Peyer's patch (tissue), 4 donors: ENCODE data around the gene HOXA5. TPM values are rescaled to one million over a fixed set of nuclear protein-coding genes. Genes with fewer than 3 reads are reported as not detected.

Experiments used
- DNase-seq, 3 donors: peaks; one replicate each; pipeline ENCODE4 v3.0.0-alpha.2; 2017 to 2019
- H3K27ac ChIP-seq, 4 donors: fragments of 200-600 bp; sonication (generic); one replicate each; pipeline ENCODE4 v1.5.1; 2016 to 2019
- H3K27me3 ChIP-seq, 2 donors: fragments of 200-600 bp; sonication (generic); one replicate each; pipeline ENCODE4 v1.5.1; 2019
- H3K36me3 ChIP-seq, 3 donors: fragments of 200-600 bp; sonication (generic); one replicate each; pipeline ENCODE4 v1.5.1; 2016 to 2019
- H3K4me1 ChIP-seq, 4 donors: fragments of 200-600 bp; sonication (generic); one replicate each; pipeline ENCODE4 v1.5.1; 2016 to 2019
- H3K4me3 ChIP-seq, 4 donors: fragments of 200-600 bp; sonication (generic); 1 replicate in 3 of 4; 2 replicates in 1 of 4; pipeline ENCODE4 v1.5.1; 2016 to 2019; ENCODE audit warnings: mild to moderate bottlenecking in 1 of 4
- H3K9me3 ChIP-seq, 4 donors: fragments of 200-600 bp; sonication (generic); one replicate each; pipeline ENCODE4 v1.5.1; 2016 to 2019; ENCODE audit warnings: mild to moderate bottlenecking in 1 of 4
- POLR2A ChIP-seq, 2 donors: fragments of 450-650 bp; IDR thresholded peaks; one replicate each; pipeline ENCODE4 v1.5.1; 2017; ENCODE audit warnings: antibody characterized with exemption in 2 of 2, mild to moderate bottlenecking in 2 of 2, moderate library complexity in 2 of 2
- total RNA-seq, 4 donors: library from RNA; depleted of rRNA; stranded (reverse); fragments of >200 nt; gene quantifications; one replicate each; pipeline ENCODE4 v1.1.0, GENCODE V29; 2016
- TF ChIP-seq, protein P1 (sequence below), 6 experiments: fragments of 450-650 bp in 4 of 6; fragments of 200-600 bp in 2 of 6; sonication (generic) in 1 of 6; IDR thresholded peaks; one replicate each; pipeline ENCODE4 v1.5.1; 2017 to 2019; ENCODE audit warnings: antibody characterized with exemption in 6 of 6, mild to moderate bottlenecking in 3 of 6, moderate library complexity in 1 of 6

The HOXA5 gene
- total RNA-seq, 4 donors from 2014 or later: 8.3 to 24.3 (median 20.1) TPM

GRCh38 chr7:27106901-27107240, 36.6 kb downstream of the HOXA5 start:
- no peaks in the 10 kb centered on the region for H3K27me3 ChIP-seq
- no peaks in the 10 kb centered on the region for H3K36me3 ChIP-seq
- no peak for DNase-seq
- peak overlapping the region; percentile 59 to 93 (median 81) for H3K27ac ChIP-seq
- TF ChIP-seq, protein P1, sequence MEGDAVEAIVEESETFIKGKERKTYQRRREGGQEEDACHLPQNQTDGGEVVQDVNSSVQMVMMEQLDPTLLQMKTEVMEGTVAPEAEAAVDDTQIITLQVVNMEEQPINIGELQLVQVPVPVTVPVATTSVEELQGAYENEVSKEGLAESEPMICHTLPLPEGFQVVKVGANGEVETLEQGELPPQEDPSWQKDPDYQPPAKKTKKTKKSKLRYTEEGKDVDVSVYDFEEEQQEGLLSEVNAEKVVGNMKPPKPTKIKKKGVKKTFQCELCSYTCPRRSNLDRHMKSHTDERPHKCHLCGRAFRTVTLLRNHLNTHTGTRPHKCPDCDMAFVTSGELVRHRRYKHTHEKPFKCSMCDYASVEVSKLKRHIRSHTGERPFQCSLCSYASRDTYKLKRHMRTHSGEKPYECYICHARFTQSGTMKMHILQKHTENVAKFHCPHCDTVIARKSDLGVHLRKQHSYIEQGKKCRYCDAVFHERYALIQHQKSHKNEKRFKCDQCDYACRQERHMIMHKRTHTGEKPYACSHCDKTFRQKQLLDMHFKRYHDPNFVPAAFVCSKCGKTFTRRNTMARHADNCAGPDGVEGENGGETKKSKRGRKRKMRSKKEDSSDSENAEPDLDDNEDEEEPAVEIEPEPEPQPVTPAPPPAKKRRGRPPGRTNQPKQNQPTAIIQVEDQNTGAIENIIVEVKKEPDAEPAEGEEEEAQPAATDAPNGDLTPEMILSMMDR (IDR thresholded peaks at IDR 0.05): no peak
- TF ChIP-seq POLR2A (IDR thresholded peaks at IDR 0.05): no peak
- peak overlapping the region; percentile 2 to 48 (median 24) for H3K4me3 ChIP-seq
- H3K4me1 ChIP-seq: peaks cover 0 to 35% (median 0%) of the 10 kb centered on the region in 4 donors
- H3K9me3 ChIP-seq: no peaks in the 10 kb centered on the region

DNA sequence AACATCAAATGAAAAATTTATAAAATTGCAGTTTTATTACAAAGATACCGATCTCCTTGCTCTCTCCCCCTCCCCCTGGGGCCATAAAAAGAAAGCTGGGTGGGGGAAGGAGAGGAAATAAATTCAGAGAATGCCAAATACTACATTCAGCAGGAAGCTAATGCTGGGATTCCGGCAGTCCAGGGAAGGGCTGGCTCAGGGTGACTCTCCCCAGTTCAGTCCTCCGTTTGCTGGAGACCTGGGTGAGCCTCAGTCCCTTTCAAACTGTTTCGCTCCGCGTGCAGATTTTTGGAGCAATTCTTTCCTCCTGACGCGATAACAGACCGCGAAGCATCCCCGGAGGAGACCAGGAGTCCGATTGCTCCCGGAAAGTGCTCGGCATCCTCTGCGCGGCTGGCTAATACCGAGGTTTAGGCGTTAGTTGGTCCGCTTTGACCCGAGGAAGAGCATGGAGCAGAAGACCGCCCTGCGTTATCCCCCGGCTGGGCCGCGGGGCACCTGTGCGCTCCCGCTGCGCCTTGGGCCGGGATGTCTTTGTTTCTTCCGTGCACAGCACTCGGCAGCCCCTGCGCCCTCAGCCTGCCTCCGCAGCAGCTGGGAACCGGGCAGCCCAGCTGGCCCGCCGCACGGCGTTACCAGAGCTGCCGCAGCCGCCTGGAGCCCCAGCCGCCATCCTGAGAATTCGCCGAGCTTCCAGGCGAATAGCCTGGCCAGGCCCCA, 37.1 kb downstream of the HOXA5 start:
- H3K36me3 ChIP-seq: no peaks in the 10 kb centered on the region
- no peaks in the 10 kb centered on the region for H3K27me3 ChIP-seq
- no peaks in the 10 kb centered on the region for H3K9me3 ChIP-seq
- H3K27ac ChIP-seq: peak overlapping the region; percentile 59 to 93 (median 81)
- peak overlapping the region; percentile 2 to 48 (median 24) for H3K4me3 ChIP-seq
- no peak for TF ChIP-seq POLR2A (IDR thresholded peaks at IDR 0.05)
- TF ChIP-seq, protein P1 (IDR thresholded peaks at IDR 0.05): no peak
- H3K4me1 ChIP-seq: peaks cover 0 to 34% (median 0%) of the 10 kb centered on the region in 4 donors
- DNase-seq: peak in 1 of 3 donors; percentile 62

DNA sequence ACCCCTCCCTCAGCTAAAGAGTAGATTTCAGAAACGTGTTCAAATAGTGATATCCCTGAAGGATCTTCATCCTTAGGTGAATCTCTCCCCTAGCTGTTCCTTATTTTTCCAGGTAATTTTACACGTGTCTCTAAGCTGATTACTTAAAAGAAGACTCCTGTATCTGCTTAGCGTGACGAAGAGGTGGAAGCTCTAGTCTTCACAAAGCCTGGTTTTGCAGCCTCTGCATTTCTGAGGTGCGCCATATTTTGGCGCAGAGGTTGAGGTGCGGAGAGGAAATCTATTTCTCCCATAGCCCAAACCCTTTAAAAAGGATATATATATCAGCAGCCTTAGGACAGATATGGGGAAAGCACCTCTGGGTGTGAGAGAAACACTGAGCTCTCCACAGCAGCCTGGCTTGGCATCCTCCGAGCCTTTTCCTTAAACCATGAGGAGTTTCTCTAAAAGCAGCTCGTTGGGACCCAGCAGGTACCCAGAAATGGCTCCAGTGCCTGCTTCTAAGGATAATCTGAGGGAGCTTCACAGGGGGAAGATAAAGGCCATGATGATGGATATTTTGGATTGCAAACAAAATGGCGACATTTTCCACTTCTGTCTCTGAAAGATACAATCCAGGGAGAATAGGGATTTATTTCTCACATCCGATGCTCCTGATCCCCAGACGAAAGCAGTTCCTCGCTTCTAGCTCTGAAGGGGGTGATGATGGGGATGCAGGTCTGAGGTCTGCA, 38.0 kb downstream of the HOXA5 start:
- Histone ChIP-seq H3K36me3 (no peaks in the 10 kb centered on the region), H3K27me3 (no peaks in the 10 kb centered on the region)
- peak in 1 of 3 donors; percentile 30 for DNase-seq

DNA sequence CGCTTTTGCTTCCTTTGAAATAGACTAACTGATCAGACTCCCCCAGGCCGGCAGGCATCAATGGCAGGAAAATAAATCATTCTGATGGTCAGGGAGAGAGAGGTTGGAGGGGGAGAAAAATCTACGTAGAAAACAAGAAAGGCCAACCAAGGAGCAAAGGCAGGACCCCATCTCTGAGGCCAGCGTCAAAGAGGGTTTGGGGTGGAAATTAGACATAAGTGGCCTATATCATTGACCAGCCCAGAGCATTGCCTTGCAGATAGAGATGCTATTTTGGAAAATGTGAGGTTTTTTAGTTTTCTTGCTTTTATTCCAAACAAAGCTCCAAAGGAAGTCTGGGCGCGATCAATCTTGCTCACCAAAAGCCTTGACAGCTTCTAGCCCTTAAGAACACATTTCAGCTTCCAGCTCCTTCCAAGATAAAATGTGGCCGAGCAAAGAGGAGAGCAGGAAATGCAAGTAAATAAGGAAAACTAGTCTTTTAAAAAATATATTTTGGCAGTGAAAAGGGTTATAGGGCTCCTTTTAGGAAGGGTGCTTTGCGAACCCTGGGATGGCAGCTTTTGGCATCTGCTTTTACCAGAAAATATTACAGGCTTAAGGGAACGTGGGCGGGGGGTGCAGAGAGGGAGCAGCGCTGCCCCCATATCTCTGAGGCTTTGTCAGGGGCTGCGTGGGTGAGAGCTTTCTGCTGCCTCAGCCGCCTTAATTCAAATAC, 39.0 kb downstream of the HOXA5 start:
- H3K27me3 ChIP-seq: no peaks in the 10 kb centered on the region
- H3K9me3 ChIP-seq: no peaks in the 10 kb centered on the region
- no peaks in the 10 kb centered on the region for H3K36me3 ChIP-seq
- peak in 1 of 3 donors; percentile 29 for DNase-seq
- H3K27ac ChIP-seq: peak overlapping the region in 3 of 4 donors; percentile 6 to 93 (median 89)
- no peak overlapping the region for H3K4me3 ChIP-seq
- peaks cover 0 to 24% (median 1%) of the 10 kb centered on the region in 4 donors for H3K4me1 ChIP-seq
- TF ChIP-seq POLR2A (IDR thresholded peaks at IDR 0.05): no peak
- TF ChIP-seq, protein P1 (IDR thresholded peaks at IDR 0.05): no peak

More for the DNA sequence above, 38.0 kb downstream of the HOXA5 start:
- TF ChIP-seq, protein P1 (IDR thresholded peaks at IDR 0.05): no peak
- TF ChIP-seq POLR2A (IDR thresholded peaks at IDR 0.05): no peak
- Histone ChIP-seq H3K27ac (peak overlapping the region in 3 of 4 donors; percentile 26 to 93 (median 89)), H3K4me3 (no peak overlapping the region), H3K9me3 (no peaks in the 10 kb centered on the region), H3K4me1 (peaks cover 0 to 25% (median 1%) of the 10 kb centered on the region in 4 donors)

DNA sequence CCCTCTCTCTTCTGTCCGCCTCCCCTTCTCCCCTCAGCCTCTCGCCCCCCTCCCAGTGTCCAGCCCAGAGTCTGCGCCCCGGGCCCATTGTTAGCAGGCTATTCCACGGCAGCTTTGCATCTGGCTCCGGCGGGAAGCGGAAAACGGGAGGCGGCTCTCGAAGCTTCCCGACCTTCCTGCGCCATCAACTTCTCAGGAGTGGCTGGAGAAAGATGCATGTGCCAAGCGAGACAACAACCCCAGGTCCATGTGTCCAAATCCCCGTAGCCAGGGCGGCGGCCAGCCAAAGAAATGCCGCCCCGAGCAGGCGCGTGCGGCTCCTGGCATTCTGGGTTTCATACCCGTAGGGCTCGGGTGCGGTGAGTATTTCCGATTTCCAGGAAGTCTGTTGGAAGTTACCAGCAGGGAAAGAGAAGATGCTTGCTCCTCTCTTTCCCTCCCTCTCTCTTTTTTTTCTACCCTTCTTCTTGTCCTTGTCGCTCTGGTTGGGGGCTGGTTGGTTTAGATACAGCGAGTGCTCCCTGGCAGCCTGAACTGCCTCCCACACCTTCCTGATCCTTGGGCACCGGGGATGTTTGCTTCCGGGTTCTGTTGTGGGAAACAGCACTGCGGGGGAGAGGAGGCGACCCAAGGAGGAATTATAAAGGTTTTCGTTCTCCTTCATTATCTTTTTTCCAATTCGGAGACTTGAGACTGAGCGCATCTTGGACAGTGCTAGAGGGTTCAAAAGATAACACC, 39.8 kb downstream of the HOXA5 start:
- H3K36me3 ChIP-seq: no peaks in the 10 kb centered on the region
- no peaks in the 10 kb centered on the region for H3K9me3 ChIP-seq
- no peak for TF ChIP-seq POLR2A (IDR thresholded peaks at IDR 0.05)
- TF ChIP-seq, protein P1 (IDR thresholded peaks at IDR 0.05): no peak
- H3K27me3 ChIP-seq: no peaks in the 10 kb centered on the region
- DNase-seq: peak in 2 of 3 donors; percentile 64 to 69
- peak overlapping the region; percentile 6 to 93 (median 62) for H3K27ac ChIP-seq
- H3K4me1 ChIP-seq: peaks cover 0 to 17% (median 1%) of the 10 kb centered on the region in 4 donors
- H3K4me3 ChIP-seq: peak overlapping the region in 2 of 4 donors; percentile 52 to 66
